Fibroblast of skin of scalp (primary cell): ENCODE data around the gene PGRMC2. TPM values are rescaled to one million over a fixed set of nuclear protein-coding genes. Genes with fewer than 3 reads are reported as not detected.

Experiments used
- DNase-seq: peaks from one replicate; pipeline ENCODE4 v3.0.0-alpha.2; 2013
- polyA plus RNA-seq, 2 experiments: library from polyadenylated mRNA; unstranded; fragments of 120-200 nt; gene quantifications; one replicate each; pipeline ENCODE4 v1.2.1, GENCODE V29; 2013; ENCODE audit not compliant: insufficient read length in 2 of 2

The PGRMC2 gene, protein sequence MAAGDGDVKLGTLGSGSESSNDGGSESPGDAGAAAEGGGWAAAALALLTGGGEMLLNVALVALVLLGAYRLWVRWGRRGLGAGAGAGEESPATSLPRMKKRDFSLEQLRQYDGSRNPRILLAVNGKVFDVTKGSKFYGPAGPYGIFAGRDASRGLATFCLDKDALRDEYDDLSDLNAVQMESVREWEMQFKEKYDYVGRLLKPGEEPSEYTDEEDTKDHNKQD
- 137 TPM for polyA plus RNA-seq (2013, experiment 1 of 2; ENCODE audit: insufficient read length)
- polyA plus RNA-seq (2013, experiment 2 of 2; ENCODE audit: insufficient read length) = 133 TPM

DNA sequence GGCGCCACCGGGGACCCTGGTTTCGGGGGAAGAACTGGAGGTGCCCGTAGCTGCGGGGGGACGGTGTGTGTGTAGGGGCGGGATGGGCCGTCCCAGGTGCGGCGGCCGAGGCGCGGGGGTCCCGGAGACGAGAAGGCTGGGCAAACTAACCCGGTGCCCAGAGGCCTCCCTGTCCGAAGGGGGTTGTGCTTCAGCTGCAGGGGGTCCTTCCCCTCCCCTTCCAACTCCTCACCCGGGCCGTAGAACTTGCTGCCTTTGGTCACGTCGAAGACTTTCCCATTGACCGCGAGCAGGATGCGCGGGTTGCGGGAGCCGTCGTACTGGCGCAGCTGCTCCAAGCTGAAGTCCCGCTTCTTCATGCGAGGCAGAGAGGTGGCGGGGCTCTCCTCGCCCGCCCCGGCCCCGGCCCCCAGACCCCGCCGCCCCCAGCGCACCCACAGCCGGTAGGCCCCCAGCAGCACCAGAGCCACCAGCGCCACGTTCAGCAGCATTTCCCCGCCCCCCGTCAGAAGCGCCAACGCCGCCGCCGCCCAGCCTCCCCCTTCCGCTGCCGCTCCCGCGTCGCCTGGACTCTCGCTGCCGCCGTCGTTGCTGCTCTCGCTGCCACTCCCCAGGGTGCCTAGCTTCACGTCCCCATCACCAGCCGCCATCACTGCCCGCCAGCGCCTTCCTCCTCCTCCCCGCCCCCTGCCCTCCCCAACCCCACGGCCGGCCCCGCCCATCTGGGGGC is at the start of gene PGRMC2:
PGRMC2 (minus strand) TSS at position 673 of the 730 bp plus-strand sequence; CDS start at position 650, 23 bp downstream.
- DNase-seq = peak; percentile 53

DNA sequence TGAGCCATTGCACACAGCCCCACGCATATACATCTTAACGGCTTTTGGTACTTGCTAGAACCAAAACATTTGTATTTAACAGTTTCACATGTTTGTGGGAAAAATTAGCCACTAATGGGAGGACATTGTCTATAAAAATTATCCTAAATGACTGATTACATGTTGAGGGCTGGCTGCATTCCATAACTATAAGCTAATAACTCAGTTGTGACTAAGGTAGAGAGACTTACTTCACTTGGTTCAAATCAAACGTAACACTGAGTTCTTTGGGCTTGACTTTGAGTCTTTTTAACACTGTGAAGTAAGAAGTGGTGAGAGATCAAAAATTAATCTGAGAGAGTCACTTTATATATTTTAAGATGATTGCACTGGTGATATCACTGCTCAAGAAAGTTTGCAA is 47.9 kb upstream of the PGRMC2 start:
- peak; percentile 32 for DNase-seq

DNA sequence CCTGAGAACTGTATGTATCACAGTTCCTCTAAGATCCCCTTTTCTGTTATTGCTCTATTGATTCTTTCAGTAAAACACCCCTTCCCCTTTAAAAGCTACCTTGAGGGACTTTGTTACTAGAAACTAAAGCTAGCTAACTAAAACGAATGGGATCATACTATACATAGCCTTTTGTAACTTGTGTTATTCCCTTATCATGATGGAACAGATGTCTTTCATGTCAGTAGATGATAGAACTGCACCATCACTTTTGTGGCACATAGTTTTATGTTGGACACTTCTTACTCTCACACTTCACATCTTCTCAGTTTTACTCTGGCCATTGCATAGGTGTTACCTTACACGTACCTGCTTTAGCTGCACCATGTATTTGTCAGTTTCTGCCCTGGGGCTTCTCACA is 46.6 kb upstream of the PGRMC2 start:
- no peak for DNase-seq

DNA sequence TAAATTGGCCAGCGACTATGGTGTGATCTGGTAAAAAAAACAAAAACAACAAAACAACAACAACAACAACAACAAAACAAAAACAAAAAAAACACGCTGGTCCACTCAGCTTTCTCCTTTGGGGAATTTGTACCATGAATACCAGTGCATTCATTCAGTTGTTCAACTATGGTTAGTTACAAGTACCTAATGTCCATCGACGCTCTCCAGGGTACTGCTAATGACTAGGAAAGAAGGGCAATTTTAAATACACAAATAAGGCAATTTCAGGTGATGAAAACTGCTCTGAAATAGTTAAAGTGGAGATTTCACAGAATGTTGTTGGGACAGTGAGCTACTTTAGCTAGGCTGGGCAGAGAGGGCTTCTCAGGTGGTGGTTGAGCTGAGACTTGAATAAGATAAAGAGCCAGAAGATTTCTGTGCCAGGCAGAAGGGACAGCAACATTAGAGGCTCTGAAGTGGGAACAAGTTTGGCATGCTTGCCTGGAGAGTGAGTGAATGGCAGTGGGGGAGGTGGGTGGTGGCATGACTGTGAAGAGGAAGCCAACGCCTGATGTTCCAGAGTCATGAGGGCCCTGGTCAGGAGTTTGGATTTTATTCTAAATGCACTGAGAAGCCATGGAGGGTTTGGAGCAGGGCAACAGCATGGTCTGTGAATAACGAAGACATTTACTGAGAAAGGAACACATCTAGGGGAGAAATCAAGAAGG is 45.9 kb upstream of the PGRMC2 start:
- DNase-seq = no peak

DNA sequence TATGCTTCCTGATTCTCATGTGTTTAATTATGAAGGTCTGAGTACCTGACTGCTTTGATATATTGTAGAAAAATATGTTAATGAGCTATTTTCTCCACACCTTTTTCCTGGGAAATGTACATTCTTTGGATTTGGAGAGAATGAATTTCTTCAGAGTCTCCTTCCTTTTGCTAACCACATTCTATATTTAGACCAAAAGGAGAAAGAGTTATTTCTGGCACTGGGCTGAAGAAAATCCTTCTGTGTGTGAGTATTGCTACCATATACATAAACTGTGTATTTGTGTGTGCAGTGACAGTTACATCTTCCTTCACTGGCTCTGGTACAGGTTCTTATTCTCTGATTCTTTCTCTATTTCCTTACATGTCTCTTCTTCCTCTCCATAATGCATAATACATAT is 44.5 kb upstream of the PGRMC2 start:
- DNase-seq = peak; percentile 45

DNA sequence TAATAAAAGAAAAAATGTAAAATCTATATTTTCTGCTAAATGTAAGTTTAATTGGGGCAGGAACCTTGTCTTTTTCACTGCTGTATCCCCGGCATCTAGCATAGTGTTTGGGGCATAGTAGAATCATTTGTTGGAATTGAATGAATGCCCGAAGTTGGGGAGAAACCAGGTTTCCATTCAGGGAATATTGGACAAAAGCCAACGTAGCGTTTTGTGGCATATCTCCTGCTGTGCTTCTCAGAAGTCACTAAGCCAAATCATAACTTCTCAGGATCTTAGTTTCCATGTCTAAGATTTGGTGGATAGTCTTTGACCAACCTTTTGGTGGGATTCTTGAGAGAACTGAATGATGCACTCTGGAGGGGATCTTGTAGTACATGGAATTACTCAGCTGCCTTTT is 42.0 kb upstream of the PGRMC2 start:
- DNase-seq = no peak

DNA sequence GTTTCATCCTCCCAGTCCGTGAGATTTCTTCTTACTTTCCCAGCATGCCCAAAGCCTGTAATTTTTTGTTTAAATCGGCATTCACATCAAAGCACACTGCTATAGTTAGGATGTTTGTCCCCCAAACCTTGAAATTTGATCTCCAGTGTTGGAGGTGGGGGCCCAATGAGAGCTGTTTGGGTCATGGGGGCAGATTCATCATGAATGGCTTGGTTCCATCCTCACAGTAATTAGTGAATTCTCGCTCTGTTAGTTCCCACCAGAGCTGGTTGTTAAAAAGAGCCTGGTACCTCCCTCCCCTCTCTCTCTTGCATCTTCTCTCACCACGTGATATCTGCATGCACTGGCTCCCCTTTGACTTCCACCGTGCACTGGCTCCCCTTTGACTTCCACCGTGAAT is 40.5 kb upstream of the PGRMC2 start:
- no peak for DNase-seq

DNA sequence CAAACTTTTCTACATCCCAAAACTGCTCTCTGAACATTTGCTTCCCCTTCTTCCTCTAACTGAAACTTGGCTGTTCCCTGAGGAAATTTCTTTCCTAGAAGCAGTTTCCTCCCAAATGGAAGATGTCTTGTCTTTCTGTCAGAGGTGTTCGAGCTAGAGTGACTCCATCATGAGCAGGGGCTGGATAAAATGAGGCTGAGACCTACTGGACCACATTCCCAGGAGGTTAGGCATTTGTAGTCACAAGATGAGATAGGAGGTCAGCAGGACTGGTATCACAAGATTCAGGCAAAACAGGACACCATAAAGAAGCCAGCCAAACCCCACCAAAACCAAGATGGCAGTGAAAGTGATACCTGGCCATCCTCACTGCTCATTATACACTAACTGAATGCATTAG is 35.8 kb upstream of the PGRMC2 start:
- no peak for DNase-seq

DNA sequence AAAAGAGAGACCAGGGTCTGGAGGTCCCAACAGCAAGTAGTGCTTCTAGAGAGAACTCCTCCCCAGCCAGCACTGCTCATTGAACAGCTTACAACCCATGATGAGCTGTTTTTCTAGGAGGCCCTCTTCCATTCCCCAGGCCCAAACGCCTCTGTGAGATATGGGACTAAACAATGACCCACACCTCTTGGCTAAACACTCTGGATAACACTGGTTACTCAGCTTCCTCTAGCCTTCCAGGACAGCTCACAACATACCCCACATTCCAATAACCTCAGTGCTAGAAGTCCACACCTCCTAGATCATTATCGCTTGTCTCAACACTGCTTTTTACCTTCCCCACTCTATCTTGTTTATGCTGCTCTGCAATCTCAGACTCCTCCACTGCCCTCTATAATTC is 35.4 kb upstream of the PGRMC2 start:
- DNase-seq = peak; percentile 73

DNA sequence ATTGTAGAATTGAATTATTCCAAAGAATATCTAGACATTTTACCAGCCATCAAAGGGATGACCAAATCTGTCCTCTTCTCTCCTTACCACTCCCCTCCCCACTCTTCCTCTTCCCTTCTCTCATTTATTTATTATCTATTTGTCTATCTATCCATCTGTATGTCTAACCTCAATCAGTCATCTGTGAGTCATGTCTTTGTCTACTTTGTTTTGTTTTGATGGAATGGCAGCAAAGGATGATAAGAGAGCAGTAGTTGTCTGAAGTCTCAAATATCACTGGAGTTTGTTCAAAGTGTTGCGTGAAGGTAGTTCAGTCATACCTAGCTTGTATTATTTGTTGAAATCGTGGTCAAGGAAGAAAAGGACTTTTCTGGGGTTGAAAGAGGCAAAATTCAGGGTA is 34.7 kb upstream of the PGRMC2 start:
- no peak for DNase-seq

DNA sequence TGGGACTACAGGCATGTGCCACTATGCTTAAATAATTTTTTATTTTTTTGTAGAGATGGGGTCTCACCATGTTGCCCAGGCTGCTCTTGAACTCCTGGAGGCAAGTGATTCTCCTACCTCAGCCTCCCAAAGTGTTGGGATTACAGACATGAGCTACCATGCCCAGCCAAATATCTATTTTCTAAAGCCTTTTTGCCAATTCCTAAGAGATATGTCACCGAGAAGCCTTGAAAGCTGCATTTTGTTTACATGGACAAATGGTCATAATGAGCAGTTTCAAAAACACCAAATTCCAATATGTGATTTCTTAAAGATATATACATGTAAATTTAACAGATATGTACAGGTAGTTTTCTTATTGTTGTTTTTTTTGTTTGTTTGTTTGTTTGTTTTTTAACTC is 33.0 kb upstream of the PGRMC2 start:
- no peak for DNase-seq

DNA sequence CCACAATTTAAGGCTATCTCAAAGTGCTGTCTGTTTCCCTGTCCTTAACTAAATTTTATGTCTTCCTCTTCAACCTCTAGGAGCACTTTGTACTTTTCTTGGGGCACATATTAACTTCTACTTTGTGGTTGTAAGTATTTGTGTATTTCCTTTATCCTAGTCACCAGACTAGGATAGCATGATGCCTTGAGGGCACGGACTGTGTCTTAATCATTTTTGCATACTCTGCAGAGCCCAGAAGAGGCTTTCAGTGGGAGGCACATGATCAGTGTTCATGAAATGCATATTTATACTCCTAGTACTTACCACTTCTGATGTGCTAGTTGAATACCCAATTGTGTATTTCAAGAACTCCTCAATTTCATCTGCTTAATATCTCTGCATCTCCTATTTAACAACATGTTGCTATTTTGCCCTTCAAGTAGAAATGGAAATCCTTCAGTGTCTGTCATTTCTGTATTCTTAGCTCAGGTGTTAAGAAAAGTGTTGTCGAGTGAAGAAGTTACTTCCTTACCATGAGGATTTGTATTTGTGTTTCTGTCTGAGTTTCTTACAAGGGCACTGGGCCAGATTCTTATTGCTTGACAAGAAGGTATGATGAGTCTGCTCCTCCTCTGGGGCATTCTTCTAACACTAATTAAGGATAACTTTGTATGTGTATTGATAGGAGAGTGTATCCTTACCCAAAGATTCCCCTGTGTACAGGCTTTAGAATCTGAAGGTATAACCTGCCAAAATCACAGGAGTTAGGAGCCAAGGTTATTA is 28.3 kb upstream of the PGRMC2 start:
- no peak for DNase-seq

DNA sequence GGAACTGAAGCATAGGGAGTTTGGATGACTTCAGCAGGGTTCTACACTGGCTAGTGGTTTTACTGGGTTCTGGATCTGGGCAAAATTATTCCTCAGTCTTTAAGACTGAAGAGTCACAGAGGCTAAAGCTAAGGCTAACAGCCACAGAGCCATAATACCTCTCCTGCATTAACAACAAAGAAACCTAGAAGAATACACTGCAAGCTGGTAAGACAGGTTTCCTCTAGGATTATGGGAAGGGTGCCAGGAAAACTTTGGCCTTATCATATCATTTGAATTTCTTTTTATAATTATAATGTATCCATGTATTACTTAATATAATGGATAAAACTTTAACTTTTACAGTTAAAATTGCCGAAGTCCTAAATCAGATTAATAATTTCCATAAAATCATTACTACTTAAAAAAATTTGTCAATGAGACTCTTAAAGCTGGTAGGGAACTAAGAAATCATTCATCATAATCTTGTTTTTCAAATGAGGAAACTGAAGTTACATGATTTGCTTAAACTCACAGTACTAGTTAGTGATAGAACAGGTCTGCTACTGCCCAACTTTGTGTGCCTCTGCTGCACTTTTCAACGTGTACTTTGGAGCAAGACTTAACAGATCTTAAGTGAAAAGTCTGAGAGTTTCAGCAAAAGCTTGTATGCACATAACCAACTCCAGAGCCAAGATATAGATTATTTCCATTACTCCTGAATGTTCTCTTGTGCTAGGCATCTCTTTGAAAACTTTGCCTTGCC is 24.2 kb upstream of the PGRMC2 start:
- no peak for DNase-seq

DNA sequence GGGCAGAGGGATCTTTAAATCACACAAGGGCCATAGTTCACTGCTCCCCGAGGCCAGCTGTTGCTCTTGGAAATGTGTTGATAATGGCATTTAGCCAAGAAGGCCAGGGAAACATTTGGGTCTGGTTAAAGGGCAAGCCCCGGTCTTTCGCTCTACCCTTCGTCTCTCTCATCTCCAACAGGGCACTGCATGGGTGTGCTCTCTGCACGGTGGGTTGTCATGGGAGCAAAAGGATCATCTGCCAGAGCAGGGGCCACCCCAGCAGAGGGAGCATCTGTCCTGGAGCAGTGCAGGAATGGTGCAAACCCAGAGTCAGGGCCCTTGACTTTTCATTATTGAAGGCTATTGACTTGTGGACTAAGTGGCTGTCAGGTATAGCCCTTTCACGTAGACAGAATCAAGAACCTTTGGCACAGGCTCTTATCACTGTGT is 22.7 kb upstream of the PGRMC2 start:
- DNase-seq = peak; percentile 36

DNA sequence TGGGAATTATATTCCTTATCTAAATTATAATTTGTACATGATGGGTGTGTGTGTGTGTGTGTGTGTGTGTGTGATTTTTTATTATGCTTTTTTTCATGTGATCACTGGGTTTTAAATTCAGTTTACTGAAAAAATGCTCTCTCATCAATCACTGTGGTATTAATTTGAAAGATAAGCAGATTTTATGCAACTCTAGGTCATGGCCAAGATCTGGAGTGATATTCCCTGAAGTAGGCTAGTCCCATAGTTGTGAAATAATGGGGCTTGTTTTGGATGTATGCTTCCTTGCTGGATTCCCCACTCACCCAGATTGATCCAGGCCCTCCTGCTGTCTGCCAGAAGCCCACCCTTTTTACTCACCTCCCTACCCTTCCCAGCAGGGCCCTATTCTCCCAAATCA is 22.0 kb upstream of the PGRMC2 start:
- DNase-seq = no peak

DNA sequence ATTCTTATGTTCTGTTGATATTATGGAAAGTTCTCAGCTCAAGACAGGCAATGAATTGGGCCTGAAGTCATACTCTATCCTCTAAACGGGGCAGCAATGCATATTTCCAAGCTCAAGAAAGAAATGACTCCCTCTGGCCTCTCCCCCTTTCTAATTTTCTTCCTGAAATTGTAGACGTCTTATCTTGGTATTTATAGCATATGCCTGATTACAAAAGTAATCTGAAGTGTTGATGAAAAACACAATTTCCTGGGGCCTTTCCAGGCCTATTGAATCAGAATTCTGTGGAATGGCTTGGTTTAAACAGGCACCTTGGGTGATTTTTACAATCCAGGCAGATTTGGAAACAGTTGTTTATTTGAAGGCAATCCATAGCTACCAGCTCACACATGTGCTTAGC is 21.4 kb upstream of the PGRMC2 start:
- DNase-seq = no peak

DNA sequence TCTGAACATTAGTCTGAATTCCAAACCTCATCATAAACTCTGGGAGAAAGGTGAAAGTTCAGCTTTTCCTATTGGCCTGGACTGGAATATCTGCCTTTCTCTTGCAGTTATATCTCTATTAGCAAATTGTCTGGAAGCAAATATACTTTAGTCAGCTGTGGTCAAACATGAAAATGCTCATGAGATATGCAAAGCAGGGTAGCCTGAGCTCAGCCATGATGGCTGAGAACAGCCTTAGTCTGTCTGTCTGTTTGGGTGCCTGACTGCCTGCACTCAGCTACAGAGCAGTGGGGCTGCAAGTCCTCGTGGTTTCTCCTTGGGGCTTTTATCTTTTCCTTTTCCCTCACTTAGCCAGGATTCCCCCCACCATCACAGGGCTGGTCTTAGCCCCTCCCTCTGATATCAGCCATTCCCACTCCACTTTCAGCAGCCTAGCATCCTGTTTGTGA is 19.5 kb upstream of the PGRMC2 start:
- DNase-seq = no peak

DNA sequence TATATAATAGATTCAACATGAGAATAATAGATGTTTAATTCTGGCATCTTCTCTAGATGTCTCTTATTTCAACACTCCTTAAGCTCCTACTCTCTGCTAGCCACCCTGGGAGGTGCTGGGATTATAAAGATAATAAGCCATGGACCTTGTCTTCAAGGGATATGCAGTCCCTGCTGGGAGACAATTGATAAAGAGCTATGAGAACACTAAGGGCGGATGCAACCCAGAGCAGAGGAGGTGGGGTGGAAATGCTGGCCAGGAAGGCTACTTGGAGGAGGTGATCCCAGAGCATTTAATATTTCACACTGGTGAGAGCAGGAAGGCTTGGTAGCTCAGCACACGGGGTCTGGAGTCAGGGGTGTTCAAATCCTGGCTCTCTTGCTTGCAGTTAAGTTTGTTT is 18.3 kb upstream of the PGRMC2 start:
- no peak for DNase-seq

DNA sequence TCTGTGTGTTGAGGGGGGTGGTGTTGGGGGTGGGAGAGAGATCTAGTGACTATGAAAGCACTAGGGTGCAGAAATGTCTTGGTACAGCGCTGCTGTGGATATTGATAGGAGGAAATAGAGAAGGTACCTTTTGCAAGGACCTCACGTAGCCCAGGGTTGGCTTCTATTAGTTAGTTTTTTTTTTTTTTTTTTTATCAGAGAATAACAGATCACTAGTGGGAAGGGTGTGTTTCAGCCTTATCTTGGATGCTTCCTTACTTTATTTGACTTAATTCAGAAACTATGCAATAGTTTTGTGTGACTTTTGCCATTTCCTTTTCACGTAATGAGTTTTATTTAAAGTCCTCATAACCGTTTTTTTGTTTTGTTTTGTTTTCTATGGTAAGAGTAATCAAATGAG is 16.4 kb upstream of the PGRMC2 start:
- no peak for DNase-seq

DNA sequence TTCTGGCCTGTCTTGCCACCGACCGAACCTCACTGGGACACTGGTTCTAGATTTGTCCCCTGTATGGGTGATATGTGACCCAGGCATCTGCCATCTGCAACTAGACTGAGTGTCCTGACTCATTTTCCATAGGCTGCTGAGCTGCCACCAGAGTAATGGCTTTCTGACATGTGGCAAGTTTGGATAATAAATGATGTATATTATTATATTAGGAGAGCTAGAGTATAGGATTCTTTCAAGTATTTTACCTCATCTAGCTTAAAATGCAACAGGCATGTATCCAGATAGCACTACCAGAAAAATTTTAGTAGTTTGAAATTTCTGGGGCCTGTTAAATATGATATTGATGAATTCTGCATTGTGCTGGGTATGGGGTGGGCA is 15.8 kb upstream of the PGRMC2 start:
- DNase-seq = no peak

DNA sequence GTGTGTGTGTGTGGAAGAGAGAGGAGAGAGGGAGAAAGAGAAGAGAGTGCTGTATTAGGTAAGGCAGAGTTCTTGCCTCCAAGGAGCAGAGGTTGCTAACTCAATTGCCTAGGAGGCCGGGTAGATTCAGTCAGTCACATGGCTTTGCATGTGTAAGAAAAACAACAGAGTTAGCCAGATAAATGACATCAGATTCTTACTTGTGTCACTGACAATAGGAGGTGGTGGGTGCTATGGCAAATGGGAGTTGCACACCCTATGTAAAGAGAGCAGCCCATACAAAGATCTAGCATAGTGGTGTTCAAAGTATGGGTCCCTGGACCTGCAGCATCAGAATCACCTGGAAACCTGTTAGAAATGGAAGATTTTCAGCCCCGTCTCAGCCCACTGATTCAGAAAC is 14.4 kb upstream of the PGRMC2 start:
- DNase-seq = no peak

DNA sequence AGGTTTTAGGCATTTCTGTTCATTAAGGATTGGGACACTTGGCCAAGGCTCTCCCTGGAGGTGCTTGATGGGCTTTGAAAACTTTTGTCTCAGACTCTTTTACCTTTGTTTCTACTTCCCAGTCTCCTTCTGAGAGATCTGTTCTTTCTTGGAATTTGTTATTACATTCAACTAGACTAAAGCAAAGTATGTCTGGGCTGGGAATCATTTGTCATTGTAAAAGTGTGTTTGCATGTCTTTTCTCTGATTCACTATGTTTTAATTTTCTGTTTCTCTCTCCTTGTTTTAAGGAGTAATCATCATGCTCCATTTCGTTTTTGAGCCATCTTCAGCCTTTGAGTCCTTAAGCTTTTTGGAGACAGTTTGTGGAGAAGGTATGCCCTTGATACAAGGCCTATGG is 12.2 kb upstream of the PGRMC2 start:
- no peak for DNase-seq
